ENCODE results near the gene P2RX6.
"Not testable (repeated sequence)": the region's sequence is repeated elsewhere in the genome, so short reads cannot be mapped to it uniquely, and the experiment has no call there.

The P2RX6 gene

GRCh38 chr22:21052715-21053459, 37.9 kb downstream of the P2RX6 start:
- no peak for DNase-seq (ENCODE audit: low read depth)

GRCh38 chr22:21054046-21054713, 39.2 kb downstream of the P2RX6 start:
- no peak for DNase-seq (ENCODE audit: low read depth)

GRCh38 chr22:21054714-21055563, 40.0 kb downstream of the P2RX6 start:
- no peak for DNase-seq (ENCODE audit: low read depth)

DNA sequence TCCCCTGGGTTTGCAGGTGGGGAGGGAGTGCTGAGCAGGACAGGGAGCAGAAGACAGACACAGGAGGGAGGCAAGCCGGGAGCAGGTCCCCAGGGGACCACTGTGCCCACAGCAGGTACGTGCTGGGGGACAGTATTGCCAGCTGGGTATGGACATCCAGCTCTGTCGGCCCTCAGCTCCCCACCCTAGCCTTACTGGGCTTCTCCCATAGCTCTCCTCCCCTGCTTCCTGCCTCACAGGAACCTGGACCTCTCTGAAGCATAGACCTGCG, 40.5 kb downstream of the P2RX6 start:
- no peak for DNase-seq (ENCODE audit: low read depth)

DNA sequence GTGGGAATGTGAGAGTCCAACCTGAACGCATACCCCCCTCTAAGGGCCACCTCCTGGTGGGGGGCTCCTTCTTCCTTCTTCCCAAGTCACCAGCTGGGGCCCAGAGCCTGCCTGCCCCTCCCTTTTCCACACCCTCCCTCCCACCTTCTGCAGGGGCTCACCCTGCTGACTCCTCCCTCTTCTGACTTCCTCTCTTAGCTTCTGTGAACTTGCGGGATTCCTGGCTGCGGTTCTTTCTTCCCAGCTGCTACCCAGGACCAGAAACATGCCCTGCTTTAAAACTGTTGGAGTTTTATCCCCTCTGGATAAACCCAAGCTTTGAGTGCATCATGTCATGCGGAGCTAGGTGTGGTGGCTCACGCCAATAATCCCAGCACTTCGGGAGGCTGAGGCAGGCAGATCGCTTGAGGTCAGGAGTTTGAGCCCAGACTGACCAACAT, 40.9 kb downstream of the P2RX6 start:
- no peak for DNase-seq (ENCODE audit: low read depth)

DNA sequence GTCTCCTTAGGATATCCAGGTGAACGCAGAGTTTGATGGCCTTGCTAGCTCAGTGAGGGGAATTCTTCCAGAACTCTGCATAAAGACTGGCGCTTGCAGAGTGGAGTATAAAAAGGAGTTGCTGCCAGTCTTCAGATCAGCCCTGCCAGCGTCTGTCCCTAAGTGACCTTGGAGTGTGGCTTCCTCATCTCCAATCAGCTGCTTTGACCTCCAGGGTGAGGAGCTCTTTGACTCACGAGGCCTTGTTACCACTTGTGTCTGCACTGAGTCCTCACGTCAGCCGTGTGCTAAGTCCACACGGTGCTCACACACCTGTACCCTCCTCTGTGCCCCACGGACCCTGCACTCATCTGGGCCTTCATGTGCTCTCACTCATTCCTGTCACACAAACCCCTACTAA, 45.4 kb downstream of the P2RX6 start:
- not testable (repeated sequence) for DNase-seq (ENCODE audit: low read depth)

GRCh38 chr22:21061660-21062321, 46.8 kb downstream of the P2RX6 start:
- not testable (repeated sequence) for DNase-seq (ENCODE audit: low read depth)

DNA sequence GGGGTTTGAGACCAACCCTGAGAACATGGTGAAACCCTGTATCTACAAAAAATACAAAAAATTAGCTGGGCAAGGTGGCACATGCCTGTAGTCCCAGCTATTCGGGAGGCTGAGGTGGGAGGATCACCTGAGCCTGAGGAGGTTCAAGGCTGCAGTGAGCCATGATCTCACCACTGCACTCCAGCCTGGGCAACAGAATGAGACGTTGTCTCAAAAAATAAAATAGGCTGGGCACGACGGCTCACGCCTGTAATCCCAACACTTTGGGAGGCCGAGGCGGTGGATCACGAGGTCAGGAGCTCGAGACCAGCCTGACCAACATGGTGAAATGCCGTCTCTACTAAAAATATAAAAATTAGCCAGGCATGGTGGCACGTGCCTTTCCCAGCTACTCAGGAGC, 49.5 kb downstream of the P2RX6 start:
- DNase-seq (ENCODE audit: low read depth), result not testable (repeated sequence)

- no peak for DNase-seq (ENCODE audit: low read depth)
Measured at GRCh38 chr22:21064917-21065864, 50.2 kb downstream of the P2RX6 start.

GRCh38 chr22:21067075-21067900, 52.3 kb downstream of the P2RX6 start:
- DNase-seq (ENCODE audit: low read depth), result no peak

DNA sequence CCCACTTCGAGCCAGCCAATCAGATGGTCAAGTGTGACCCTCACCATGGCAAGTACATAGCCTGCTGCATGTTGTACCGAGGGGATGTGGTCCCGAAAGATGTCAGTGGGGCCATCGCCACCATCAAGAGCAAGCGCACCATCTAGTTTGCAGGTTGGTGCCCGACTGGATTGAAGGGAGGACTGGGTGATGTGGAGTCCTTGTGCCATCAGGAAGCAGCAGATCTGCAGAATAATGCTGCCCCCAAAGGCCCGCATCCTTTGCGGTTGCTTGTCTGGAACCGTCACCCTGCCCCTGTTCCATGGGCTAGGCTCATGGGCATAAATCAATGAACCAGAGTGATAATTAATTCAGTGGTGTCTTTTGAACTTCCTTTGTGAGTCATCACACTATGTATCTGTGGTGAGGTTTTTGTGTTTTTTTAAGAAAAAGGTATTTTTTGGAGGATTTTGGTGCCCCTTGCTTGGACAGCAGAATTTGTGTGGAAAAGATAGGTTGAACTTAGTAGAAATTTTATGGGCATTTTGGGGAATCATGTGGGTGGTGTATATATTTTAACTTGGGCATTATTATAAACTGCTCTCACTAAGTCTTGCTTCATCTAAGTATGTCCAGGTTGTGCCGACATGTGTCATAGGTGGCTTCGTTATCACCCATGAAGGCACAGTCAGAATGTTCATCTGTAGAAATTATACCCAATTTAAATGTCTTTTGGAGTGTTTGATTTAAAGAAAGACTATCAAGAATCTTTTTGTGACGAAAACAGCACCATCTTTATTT, 53.1 kb downstream of the P2RX6 start:
- DNase-seq (ENCODE audit: low read depth), result no peak

GRCh38 chr22:21068681-21069276, 53.8 kb downstream of the P2RX6 start:
- no peak for DNase-seq (ENCODE audit: low read depth)

- no peak for DNase-seq (ENCODE audit: low read depth)
Measured at GRCh38 chr22:21069375-21069774, 54.4 kb downstream of the P2RX6 start.

DNA sequence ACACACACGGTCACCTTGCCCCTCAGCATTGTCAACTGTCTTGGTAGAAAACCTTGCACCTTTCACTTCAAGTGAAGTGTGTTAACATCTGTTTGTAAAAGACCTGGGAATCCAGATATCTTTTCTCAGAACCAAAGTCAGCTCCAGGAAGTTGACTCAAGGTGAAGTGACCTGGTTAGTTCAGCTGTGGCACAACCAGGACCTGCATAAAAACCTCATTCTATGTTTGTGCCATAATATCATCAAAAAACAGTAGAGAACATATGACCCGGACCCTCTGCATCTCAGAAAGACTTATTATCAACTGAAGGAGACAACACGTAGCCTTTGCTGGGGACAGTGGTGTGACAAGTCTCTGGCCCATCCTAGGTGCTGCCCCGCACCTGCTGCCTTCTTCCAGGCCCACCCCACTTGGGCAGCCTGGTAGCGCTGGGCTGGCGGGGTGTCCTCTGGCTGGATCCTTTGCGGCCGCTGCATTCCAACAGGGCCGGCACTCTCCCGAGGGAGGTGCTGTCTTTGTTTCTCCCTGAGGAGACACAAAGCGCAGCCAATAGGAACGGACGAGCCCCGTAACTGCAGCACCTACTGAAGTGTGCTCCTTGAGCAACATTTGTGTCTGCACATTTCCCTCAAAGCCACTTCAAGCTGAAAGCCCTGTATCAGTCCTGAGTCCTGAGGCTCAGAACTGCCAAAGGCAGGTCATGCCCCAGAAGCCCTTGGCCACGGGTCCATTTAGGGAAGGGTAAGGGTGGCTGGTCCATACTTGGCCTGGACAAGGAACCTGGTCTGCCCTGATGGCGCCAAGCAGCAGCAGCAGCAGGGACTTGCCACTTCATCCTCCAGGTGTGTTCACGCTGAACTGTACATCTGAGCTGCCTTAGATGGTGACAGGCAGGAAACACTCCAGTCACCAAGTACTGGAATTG, 56.0 kb downstream of the P2RX6 start:
- DNase-seq (ENCODE audit: low read depth), result no peak

DNA sequence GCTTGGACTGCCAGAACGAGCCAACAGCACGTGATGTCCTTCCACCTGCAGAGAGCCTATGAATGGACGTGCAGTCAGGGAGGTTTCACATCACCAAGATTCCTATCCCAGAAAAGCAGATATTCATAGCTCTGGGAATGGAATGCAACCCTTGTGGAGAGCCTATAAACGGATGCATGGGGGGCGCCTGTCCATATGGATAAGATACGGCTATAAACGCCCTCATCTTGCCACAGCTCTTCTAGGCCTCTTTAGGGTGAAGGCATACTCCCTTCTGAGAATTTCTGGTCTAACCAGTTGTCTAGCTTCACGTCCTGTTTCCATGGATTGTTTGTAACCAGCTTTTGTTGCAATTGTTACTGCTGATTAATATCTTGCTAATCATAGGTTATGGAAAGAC, 56.8 kb downstream of the P2RX6 start:
- DNase-seq (ENCODE audit: low read depth), result not testable (repeated sequence)

- DNase-seq (ENCODE audit: low read depth), result no peak
Measured at GRCh38 chr22:21073023-21073422, 58.1 kb downstream of the P2RX6 start.

DNA sequence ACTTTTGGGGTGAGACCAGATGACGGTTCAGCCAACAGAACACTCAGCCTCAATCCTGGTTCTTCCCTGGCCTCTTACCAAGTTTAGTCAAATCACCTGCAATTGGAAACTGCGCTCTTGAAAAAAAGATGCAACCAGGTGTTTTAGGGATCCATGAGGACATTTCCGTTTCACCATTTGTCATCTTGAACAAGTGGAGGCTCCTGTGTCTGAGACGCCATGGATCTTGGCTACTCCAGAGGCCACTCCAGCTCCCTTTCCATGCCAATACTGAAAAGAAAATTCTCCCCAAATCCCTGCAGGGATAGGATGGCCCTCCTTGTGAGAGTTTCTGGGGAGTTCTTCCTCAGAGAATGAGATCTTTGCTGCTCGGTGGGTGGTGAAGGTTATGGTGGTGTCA, 58.5 kb downstream of the P2RX6 start:
- no peak for DNase-seq (ENCODE audit: low read depth)

GRCh38 chr22:21074102-21074715, 59.2 kb downstream of the P2RX6 start:
- DNase-seq (ENCODE audit: low read depth), result no peak

Measured in T-helper 22 cell (primary cell).